H1 (cell line): Measurements from ENCODE around the gene JTB.

ENCODE experiments used
- CTBP2 ChIP-seq: IDR thresholded peaks from 2 replicates; pipeline ENCODE4 v1.7.0; 2011; ENCODE audit warnings: borderline replicate concordance, mild to moderate bottlenecking, moderate library complexity, mixed read lengths, low read length; ENCODE audit not compliant: insufficient read depth, insufficient read length
- EGR1 ChIP-seq: IDR thresholded peaks from 2 replicates; pipeline ENCODE4 v1.6.1; 2011; ENCODE audit warnings: low read depth, low read length, borderline replicate concordance
- HDAC6 ChIP-seq: IDR thresholded peaks from one replicate; pipeline ENCODE4 v1.7.1; 2012; ENCODE audit warnings: low read depth, mild to moderate bottlenecking, inconsistent platforms, low read length, moderate library complexity
- MAFK ChIP-seq: IDR thresholded peaks from 2 replicates; pipeline ENCODE4 v1.6.1; 2012; ENCODE audit warnings: low read depth, mild to moderate bottlenecking, improper control_type of control experiment, low read length
- POLR2AphosphoS5 ChIP-seq: IDR thresholded peaks from 2 replicates; pipeline ENCODE4 v1.6.1; 2011; ENCODE audit warnings: low read depth, low read length
- TAF1 ChIP-seq: IDR thresholded peaks from 2 replicates; pipeline ENCODE4 v1.6.1; 2011; ENCODE audit warnings: mild to moderate bottlenecking, low read depth, low read length
- TF ChIP-seq, protein P1 (sequence below), 3 experiments: IDR thresholded peaks; 1 replicate in 2 of 3; 2 replicates in 1 of 3; pipeline versions ENCODE4 v1.5.1 to v1.6.1; 2011; ENCODE audit warnings: low read length in 3 of 3, mild to moderate bottlenecking in 3 of 3, inconsistent platforms in 2 of 3, low read depth in 1 of 3, moderate library complexity in 1 of 3; ENCODE audit not compliant: insufficient read depth in 1 of 3; ENCODE audit errors: control extremely low read depth in 1 of 3

DNA sequence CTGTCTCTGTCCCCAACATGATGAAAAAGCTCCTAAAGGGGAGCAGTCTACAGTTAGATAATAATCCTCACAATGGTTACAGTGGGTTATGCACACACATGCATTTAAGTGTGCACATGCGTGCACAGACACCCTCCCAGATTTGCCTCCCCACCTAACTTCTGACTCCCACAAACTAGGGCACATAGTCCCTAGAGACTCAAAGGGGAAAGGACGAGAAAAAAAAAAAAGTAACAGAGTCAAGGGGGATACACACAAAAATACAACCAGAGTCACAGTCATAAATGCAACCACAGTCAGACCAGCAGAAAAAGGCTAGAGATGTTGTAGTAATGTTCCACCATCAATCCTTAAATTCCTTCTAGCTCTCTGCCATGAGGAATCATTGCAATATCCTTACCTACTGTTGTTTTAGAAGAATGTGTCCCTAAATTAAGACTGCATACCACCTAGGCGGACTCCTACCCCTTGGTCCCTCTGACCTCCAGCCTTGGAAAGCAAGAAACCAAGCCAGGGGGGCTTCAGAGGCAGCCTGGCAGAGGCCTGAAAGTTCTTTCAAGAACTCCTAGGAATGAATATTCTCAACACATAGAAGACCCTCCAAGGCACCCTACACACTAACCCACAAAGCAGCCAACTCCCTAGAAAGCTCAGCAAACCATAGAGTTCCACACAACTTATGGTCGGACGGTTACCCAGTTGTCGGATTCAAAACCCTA, 20.3 kb downstream of the JTB start:
- TF ChIP-seq, protein P1, sequence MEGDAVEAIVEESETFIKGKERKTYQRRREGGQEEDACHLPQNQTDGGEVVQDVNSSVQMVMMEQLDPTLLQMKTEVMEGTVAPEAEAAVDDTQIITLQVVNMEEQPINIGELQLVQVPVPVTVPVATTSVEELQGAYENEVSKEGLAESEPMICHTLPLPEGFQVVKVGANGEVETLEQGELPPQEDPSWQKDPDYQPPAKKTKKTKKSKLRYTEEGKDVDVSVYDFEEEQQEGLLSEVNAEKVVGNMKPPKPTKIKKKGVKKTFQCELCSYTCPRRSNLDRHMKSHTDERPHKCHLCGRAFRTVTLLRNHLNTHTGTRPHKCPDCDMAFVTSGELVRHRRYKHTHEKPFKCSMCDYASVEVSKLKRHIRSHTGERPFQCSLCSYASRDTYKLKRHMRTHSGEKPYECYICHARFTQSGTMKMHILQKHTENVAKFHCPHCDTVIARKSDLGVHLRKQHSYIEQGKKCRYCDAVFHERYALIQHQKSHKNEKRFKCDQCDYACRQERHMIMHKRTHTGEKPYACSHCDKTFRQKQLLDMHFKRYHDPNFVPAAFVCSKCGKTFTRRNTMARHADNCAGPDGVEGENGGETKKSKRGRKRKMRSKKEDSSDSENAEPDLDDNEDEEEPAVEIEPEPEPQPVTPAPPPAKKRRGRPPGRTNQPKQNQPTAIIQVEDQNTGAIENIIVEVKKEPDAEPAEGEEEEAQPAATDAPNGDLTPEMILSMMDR (IDR thresholded peaks at IDR 0.05; ENCODE audit: control extremely low read depth in 1 of 3, insufficient read depth in 1 of 3, low read depth in 1 of 3, low read length in 3 of 3) = no peak
- TF ChIP-seq CTBP2 (no peak), POLR2AphosphoS5 (no peak), EGR1 (no peak), HDAC6 (no peak), TAF1 (no peak), MAFK (no peak)
